Right lobe of liver (tissue), 6 donors: ENCODE data around the gene FAM83D. TPM values are rescaled to one million over a fixed set of nuclear protein-coding genes. Genes with fewer than 3 reads are reported as not detected.

Experiments used
- ATAC-seq, 4 donors: fragments of 200-7000 bp; cut with Tn5 transposase; one replicate each; pipeline ENCODE4 v1.9.1; 2020; ENCODE audit warnings: mild to moderate bottlenecking in 4 of 4, moderate library complexity in 4 of 4
- DNase-seq, 3 donors: peaks; one replicate each; pipeline ENCODE4 v3.0.0-alpha.2; 2020
- H3K27ac ChIP-seq, 3 donors: fragments of 200-600 bp; one replicate each; pipeline ENCODE4 v1.8.0; 2022
- H3K27me3 ChIP-seq, 2 donors: fragments of 200-600 bp; one replicate each; pipeline ENCODE4 v1.8.0; 2022
- H3K36me3 ChIP-seq, 4 donors: fragments of 200-600 bp; sonication (generic) in 1 of 4; one replicate each; pipeline versions ENCODE4 v1.5.1 to v1.8.0; 2017 to 2022; ENCODE audit warnings: control low read depth in 1 of 4
- H3K4me1 ChIP-seq, 4 donors: fragments of 200-600 bp; sonication (generic) in 1 of 4; one replicate each; pipeline versions ENCODE4 v1.5.1 to v1.8.0; 2017 to 2022; ENCODE audit warnings: control low read depth in 1 of 4
- H3K4me3 ChIP-seq, 3 donors: fragments of 200-600 bp; one replicate each; pipeline ENCODE4 v1.8.0; 2022
- H3K9me3 ChIP-seq, 4 donors: fragments of 200-600 bp; sonication (generic) in 1 of 4; one replicate each; pipeline versions ENCODE4 v1.5.1 to v1.8.0; 2017 to 2022; ENCODE audit warnings: control low read depth in 1 of 4
- CTCF ChIP-seq, 4 donors: fragments of 200-600 bp in 3 of 4; fragments of 450-650 bp in 1 of 4; IDR thresholded peaks; one replicate each; pipeline versions ENCODE4 v1.5.1 to v1.8.0; 2016 to 2022; ENCODE audit warnings: antibody characterized with exemption in 4 of 4, mild to moderate bottlenecking in 2 of 4
- POLR2A ChIP-seq: fragments of 450-650 bp; IDR thresholded peaks from one replicate; pipeline ENCODE4 v1.6.1; 2017; ENCODE audit warnings: antibody characterized with exemption, mild to moderate bottlenecking
- WGBS: methylation state at CpG from one replicate; pipeline ENCODE4 v1.1.6; 2018; ENCODE audit warnings: low coverage, low lambda C conversion rate; ENCODE audit not compliant: insufficient coverage; ENCODE audit errors: missing lambda C conversion rate; 5-methylcytosine and 5-hydroxymethylcytosine counted together
- intact Hi-C, 2 donors: fragments of 100-400 bp; cut with DNase I; formaldehyde crosslinking; loops; one replicate each; pipeline versions ENCODE4 v1.11.2 to v1.14.1; 2022
- total RNA-seq, 6 experiments: library from RNA; depleted of rRNA in 2 of 6; stranded (reverse); fragments of >200 nt in 2 of 6; fragmentation: NEBNext Ultra II Directional in 3 of 6; extraction: Animal tissue kit (Norgen Biotek cat#: 25700) in 3 of 6; gene quantifications; one replicate each; pipeline versions ENCODE4 v1.1.0 to v1.2.4, GENCODE V29; 2016 to 2023
- donor health status: DM: no; HTN: yes; CAD: no.
- donor health status: DM: no; HTN: no; CAD: no.
- donor health status: DM: no; HTN: no; CAD: no.
- donor health status: DM: no; HTN: yes; CAD: no.
- donor health status: DM: no; HTN: yes; CAD: no.

FAM83D gene
- total RNA-seq, 6 experiments from 2014 or later = 0.83 to 3.3 (median 1.7) TPM

GRCh38 chr20:38881806-38882440 lies 44.3 kb upstream of the FAM83D start:
- intact Hi-C loops = no loop called here
- Histone ChIP-seq H3K4me1 (no peaks in the 10 kb centered on the region), H3K27ac (no peak overlapping the region), H3K4me3 (no peak overlapping the region), H3K9me3 (no peaks in the 10 kb centered on the region), H3K36me3 (no peaks in the 10 kb centered on the region), H3K27me3 (no peaks in the 10 kb centered on the region)
- ATAC-seq (no peak), DNase-seq (no peak)
- TF ChIP-seq POLR2A (no peak), CTCF (IDR thresholded peaks at IDR 0.05) (no peak)
- whole genome bisulfite sequencing = 83% methylated on average over 4 of the region's 4 CpGs

GRCh38 chr20:38882600-38882999 lies 43.6 kb upstream of the FAM83D start:
- WGBS = 59% methylated on average over 2 of the region's 2 CpGs
- no peaks in the 10 kb centered on the region for H3K27me3 ChIP-seq
- H3K9me3 ChIP-seq = no peaks in the 10 kb centered on the region
- H3K4me3 ChIP-seq = no peak overlapping the region
- intact Hi-C loops = no loop called here
- ATAC-seq = no peak
- DNase-seq = no peak
- no peaks in the 10 kb centered on the region for H3K36me3 ChIP-seq
- H3K27ac ChIP-seq = no peak overlapping the region
- TF ChIP-seq POLR2A = no peak
- TF ChIP-seq CTCF (IDR thresholded peaks at IDR 0.05) = no peak
- H3K4me1 ChIP-seq = no peaks in the 10 kb centered on the region

- Histone ChIP-seq H3K9me3 (no peaks in the 10 kb centered on the region), H3K27me3 (no peaks in the 10 kb centered on the region), H3K36me3 (no peaks in the 10 kb centered on the region), H3K27ac (no peak overlapping the region), H3K4me1 (no peaks in the 10 kb centered on the region), H3K4me3 (no peak overlapping the region)
- no peak for TF ChIP-seq CTCF (IDR thresholded peaks at IDR 0.05)
- TF ChIP-seq POLR2A = no peak
- ATAC-seq = peak in 3 of 4 donors; percentile 15 to 32 (median 27)
- DNase-seq = no peak
- intact Hi-C loops = no loop called here
- 63% methylated on average over 6 of the region's 20 CpGs for WGBS
Observed at GRCh38 chr20:38883081-38883980, 42.9 kb upstream of the FAM83D start.

GRCh38 chr20:38883981-38884733 lies 42.1 kb upstream of the FAM83D start:
- ATAC-seq (peak in 1 of 4 donors; percentile 17), DNase-seq (no peak)
- no peaks in the 10 kb centered on the region for H3K4me1 ChIP-seq
- no peaks in the 10 kb centered on the region for H3K36me3 ChIP-seq
- WGBS = 73% methylated on average over 9 of the region's 13 CpGs
- no peaks in the 10 kb centered on the region for H3K9me3 ChIP-seq
- no peak overlapping the region for H3K4me3 ChIP-seq
- no peak overlapping the region for H3K27ac ChIP-seq
- H3K27me3 ChIP-seq = no peaks in the 10 kb centered on the region
- TF ChIP-seq CTCF (IDR thresholded peaks at IDR 0.05) (no peak), POLR2A (no peak)
- intact Hi-C loops = no loop called here
